ENCODE results near the gene KRT9. TPM values are rescaled to one million over a fixed set of nuclear protein-coding genes. Genes with fewer than 3 reads are reported as not detected.
"Not testable (repeated sequence)": the region's sequence is repeated elsewhere in the genome, so short reads cannot be mapped to it uniquely, and the experiment has no call there.

KRT9 gene
- total RNA-seq, 2 experiments from 2014 or later: not detected

DNA sequence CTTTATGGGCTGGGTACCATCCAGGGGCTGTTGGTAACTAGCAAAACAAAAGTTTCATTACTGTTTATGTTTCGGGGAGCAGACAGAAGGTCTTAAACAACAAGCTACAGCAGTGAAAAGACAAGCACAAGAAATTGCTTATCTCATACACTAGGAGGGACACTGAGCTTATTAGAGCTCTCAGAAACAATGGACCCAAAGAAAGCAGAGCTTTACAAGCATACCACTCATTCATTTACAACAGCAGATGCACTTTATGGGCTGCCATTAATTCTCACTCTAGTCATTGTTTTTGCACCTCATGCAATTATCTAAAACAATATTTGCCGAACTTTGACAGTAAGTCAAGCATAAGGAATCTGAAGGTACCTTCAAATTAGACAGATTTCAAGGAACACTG lies 30.7 kb upstream of the KRT9 start:
- CTCF ChIA-PET: interaction anchor here (0.7 kb wide), 1 partner anchor 241 kb away, joined by 4 read pairs; no protein-coding TSS in a partner anchor

DNA sequence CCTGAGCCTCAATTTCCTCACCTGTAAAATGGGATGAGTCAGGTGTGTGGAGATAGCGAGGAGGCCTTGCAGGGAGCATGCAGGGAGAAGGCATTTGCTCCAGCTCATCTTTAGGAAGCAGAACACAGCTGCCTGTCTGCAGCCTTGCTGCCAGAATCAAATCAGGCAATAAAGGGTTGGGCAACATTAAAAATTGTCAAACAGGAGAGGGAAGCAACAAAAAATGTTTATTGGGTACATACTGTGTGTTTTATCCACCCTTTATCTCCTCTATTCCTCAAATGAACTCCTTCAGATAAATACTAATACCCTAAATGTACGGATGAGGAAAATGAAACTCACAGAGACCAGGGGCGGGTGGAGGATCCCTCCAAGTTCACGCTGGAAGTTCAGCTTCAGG lies 28.5 kb upstream of the KRT9 start:
- POLR2A ChIA-PET: no interaction called here

More for the DNA sequence above, 30.7 kb upstream of the KRT9 start:
- POLR2A ChIA-PET: no interaction called here

DNA sequence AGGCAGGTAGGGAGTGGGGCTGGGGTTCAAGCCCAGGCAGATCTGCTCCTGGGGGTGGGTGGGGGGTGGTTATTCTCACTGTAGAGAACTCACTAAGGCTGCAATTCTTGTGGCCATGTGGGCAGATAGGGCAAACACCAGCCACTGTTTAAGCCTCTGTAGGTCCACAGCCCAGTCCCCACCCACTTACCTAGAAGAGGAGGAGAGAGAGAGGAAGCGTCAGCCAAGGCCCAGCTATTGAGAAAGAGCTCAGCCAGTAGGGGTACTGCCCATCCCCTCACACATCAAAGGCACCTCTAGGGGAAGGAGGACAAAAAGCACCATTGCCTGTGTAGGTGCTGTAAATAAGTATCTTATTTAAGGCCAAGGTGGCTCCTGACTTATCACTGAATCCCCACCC lies 27.8 kb upstream of the KRT9 start:
- ChIA-PET CTCF (no interaction called here), POLR2A (no interaction called here)

More for the DNA sequence above, 28.5 kb upstream of the KRT9 start:
- CTCF ChIA-PET: no interaction called here

DNA sequence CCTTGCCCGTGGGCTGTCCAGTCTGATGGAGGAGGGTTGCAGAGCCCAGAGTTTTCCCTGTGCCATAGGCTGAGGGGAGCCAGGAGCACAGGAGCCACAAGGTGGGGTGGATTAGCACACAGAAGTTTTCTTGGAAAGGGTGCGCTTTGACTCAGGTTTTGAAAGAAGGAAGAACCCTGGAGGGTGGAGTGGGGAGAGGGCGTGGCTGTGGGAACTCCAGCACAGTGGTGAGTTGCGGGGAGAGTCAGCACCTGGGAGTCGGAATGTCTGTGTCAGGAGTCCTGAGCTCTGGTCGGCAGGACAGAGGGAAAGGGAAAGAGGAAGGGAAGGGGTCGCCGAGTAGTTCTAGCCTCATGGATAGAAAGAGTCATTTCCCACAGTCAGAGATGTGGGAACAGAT lies 23.7 kb upstream of the KRT9 start:
- ChIA-PET CTCF (interaction anchor here (0.6 kb wide), 1 partner anchor 53 kb away, joined by 4 read pairs; no protein-coding TSS in a partner anchor), POLR2A (no interaction called here)

DNA sequence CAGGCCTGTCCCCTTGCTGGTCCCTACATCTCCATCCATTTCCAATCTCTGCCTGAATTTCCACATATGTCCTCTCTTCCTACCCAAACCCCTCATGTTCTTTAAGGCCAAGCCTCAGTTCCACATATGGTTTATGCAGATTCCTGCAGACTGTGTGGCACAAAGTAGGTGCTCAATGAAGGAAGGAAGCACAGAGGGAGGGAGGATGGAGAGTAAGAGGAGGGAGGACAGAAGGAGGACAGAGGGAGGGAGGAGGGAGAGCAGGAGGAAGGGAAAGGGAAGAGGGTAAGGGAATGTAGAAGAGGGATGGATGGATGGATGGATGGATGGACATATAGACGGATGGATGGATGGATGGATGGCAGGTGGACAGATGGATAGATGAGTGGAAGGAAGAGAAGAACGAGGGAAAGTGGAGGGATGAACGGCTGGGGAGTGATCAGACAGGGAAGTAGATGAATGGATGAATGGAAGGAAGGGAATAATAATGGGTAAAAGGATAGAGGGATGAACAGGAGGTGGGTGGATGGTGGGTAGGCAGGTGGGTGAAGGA lies 22.6 kb upstream of the KRT9 start:
- POLR2A ChIA-PET: no interaction called here
- CTCF ChIA-PET: interaction anchor here (1.6 kb wide), 1 partner anchor 45 kb away, joined by 5 read pairs; no protein-coding TSS in a partner anchor

DNA sequence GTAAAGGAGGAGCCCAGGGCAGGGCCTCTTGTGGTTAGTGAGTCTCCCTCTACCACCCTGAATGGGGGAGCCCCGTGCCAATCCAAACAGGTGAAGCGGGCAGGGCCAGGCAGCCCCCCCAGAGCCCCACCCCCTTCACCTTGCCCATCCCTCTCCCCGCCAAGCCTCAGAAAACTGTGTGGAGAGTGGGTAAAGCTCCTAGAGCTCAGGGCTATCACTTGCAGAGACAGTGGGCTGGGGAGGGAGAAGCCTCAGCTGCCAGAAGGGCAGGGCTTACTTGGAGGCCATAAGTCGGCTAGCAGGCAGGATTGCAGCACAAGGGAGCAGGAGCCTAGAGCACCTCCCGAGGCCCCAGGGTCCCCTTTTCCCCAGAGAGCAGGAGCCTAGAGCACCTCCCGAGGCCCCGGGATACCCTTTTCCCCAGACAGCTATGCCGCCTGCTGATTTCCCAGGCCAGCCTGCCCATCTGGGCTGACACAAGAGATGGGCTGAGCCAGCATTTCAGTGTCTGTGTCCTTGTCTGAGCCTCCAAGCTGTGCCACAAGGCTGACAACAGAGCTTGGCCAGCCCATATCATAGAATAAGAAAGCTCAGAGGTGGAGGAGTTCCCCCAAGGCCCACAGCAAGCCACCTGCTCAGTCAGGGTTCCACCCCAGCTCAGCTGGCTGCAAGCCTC lies 21.6 kb upstream of the KRT9 start:
- POLR2A ChIA-PET: interaction anchor here (0.6 kb wide), 1 partner anchor 58 kb away, joined by 4 read pairs; no protein-coding TSS in a partner anchor
- CTCF ChIA-PET: interaction anchor here (1.6 kb wide), 1 partner anchor 44 kb away, joined by 5 read pairs; no protein-coding TSS in a partner anchor

DNA sequence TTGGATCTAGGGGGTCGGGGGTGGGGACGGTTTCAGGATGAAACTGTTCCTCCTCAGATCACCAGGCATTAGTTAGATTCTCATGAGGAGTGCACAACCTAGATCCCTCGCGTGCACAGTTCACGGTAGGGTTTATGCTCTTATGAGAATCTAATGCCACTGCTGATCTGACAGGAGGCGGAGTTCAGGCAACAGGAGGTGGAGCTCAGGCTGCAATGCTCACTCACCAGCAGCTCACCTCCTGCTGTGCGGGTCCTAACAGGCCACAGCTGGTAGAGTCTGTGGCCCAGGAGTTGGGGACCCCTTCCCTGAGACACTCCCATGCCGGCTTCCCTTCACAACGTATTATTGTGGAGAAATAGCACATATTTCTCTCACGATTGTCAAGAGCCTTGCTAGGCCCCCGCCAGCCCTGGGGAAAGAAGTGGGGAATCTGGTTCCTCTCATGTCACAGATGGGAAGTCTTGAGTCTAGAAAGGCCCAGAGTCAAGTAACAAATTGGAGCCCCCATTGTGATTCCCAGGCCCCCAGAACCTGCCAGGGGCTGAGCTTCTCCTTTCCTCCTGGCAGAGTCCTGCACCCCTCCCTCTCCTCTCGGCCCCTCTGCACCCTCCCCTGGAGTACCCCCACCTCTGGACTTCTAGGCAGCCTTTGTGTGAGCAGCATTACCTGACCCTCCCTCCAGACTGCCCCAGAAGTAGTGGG lies 20.9 kb upstream of the KRT9 start:
- CTCF ChIA-PET: no interaction called here
- POLR2A ChIA-PET: interaction anchor here (0.6 kb wide), 1 partner anchor 58 kb away, joined by 4 read pairs; no protein-coding TSS in a partner anchor

DNA sequence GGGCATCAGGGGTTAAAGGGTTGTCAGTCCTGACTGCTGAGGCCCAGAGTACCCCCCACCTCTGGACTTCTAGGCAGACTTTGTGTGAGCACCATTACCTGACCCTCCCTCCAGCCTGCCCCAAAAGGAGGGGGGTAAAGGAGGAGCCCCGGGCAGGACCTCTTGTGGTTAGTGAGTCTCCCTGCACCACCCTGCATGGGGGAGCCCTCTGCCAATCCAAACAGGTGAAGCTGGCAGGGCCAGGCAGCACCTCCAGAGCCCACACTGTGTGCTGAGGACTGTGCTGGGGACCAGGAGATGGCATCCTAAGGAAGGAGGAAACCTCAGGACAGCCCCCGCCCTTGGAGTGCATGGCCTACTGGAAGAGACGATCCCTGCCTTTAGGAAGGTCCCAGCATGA lies 17.4 kb upstream of the KRT9 start:
- POLR2A ChIA-PET: no interaction called here
- CTCF ChIA-PET: no interaction called here

DNA sequence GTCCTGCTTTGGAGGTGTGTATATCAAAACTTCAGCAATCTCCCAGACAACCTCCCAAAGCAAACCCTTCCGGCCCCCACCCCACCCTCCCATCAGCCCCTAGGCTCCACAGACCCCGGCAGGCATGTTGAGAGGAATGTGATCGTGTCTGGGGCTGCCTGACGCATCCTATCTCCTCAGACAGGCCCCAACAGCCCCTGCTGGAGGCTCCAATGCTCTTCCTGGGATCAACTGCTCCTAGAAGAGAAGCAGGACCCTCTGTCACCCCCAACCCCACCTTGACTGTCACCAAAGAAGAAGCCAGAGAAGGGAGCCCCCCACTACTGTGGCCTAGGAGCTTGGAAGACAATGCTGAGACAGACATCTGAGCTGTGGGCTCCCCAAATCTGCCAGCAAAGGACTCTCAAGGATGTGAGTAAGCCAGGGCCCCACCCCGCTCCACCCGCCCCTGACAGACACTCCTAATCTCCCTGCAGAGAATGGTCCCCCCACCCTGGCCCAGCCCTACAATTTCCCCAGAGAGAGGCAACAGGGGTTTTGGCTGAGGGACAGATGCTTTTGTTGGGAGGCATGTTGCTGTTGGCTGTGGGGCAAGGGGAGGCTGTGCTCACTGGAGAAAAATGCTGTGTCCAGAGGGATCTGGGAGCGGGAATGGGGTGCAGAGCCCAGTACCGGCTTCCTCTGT lies 16.4 kb upstream of the KRT9 start:
- CTCF ChIA-PET: no interaction called here
- POLR2A ChIA-PET: no interaction called here

DNA sequence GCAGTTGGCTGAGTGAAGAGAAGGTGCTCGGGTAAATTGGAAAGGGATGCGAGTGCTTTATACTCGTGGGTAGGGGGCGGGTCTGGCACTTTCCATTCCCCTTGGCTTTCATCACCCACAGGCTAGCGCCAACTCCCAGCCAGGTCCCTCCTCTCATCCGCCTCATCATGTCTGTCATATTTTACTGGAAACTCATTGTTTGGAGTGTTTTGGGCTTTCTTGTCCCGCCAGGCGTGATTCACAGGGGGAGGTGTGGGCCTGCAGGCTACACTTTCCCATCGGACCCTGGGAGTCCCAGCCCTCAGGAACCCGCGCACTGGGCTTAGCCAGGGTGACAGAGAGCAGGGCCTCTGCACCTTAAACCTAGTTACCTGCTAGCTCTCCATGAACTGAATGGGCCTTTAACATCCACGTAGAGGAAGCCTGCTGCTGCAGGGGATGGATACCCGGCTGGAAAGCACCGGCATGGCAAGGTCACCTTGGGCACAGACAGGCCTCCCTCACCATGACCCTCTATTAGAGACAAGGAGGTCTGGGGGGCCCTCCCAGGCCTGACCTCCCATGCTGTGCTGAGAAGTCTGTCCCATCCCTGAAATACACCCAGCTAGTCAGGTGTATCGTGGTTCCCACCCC lies 15.1 kb upstream of the KRT9 start, which contains the start of gene KRT14:
TSS of gene KRT14 (minus strand) at position 33 of the 633 bp plus-strand sequence. CDS start 61 bp downstream, outside the sequence.
- ChIA-PET CTCF (no interaction called here), POLR2A (no interaction called here)

DNA sequence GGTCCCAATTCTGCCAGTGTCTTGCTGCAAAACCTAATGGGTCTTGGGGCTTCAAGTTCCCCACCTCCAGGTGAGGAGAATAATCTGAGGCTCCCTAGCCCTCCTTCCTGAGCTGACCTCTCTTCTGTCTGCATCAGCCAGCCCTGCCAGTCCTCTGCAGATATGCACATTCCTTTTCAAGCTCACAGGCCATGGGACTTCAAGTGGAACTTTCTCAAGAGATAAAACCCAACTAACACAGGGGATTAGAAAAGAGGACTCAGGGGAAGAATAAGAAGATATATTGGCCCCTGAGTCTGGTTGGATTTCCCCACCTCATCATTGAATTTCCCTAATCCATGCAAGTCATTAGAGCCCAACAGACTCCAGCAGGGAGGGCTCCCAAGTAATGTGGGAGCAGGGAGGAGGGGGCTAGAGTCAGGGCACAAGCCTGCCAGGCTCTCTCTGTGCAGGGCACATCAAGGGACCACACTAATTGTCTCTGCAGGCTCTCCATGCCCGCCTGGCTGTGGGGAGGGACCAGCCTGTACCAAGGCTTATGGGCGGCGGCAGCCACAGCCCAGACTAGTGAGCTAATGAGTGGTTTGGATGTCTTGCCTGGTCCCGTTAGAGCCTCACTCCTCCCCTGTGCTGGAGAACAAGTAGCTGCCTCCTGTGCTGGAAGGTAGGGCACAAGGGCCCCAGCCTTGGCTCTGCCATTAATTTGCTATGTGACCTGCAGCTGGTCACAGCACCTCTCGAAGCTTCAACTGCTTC lies 13.6 kb upstream of the KRT9 start:
- ChIA-PET POLR2A (no interaction called here), CTCF (interaction anchor here (2.0 kb wide), 1 partner anchor 63 kb away, joined by 5 read pairs; no protein-coding TSS in a partner anchor)

DNA sequence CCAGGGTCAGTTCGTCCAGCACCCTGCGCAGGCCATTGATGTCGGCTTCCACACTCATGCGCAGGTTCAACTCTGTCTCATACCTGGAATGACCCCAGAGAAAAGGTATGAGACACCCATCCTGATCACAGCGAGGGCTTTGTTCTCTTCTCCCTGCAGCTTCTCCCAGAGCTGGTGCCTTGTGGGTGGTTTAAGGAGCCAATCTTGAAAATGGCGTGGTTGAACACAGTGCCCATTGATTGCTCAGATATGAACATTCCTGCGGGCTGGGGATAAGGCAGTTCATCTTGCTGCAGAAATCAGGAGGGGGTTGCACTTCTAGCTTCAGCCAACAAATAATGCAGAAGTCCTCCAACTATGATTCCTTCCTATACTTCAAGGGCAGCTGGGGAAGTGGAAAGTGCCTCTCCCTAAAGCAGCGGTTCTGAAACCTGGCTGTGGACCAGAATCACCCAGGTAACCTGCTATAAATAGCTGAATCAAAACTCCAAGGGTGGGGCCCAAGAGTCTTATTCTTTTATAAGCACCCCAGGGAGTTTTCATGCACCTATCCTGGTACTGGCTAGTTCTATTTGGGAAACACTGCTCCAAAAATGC lies 12.6 kb upstream of the KRT9 start:
- POLR2A ChIA-PET: not testable (repeated sequence)
- CTCF ChIA-PET: interaction anchor here (2.0 kb wide), 1 partner anchor 64 kb away, joined by 5 read pairs; no protein-coding TSS in a partner anchor

DNA sequence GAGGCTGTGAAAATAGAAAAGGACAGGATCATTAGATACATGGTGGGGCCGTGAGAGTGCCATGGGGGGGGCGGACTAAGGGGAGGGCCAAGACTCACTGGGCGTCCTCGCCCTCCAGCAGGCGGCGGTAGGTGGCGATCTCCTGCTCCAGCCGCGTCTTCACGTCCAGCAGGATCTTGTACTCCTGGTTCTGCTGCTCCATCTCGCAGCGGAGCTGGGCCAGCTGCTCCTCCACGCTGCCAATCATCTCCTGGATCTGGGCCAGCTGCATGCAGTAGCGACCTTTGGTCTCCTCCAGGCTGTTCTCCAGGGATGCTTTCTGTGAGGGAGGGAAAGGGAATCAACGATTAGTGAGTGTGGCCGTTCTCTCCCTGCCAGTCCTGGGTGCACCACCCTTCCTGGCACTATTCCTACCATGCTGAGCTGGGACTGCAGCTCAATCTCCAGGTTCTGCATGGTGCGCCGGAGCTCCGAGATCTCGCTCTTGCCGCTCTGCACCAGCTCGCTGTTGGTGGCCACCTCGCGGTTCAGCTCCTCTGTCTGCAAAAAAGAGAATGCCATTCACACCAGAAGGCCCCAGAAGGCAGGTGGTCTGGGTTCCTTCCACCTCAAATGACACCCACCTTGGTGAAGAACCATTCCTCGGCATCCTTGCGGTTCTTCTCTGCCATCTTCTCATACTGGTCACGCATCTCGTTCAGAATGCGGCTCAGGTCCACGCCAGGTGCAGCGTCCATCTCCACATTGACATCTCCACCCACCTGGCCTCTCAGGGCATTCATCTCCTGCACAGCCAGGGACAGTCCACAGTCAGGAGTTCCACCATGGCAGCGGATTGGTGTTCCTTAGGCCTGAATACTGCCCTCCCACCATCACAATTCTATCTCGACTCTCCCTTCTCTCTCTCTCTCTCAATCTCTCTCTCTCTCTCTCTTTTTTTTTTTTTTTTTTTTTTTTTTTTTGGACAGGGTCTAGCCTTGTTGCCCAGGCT lies 11.6 kb upstream of the KRT9 start:
- ChIA-PET CTCF (interaction anchor here (2.0 kb wide), 1 partner anchor 65 kb away, joined by 5 read pairs; no protein-coding TSS in a partner anchor), POLR2A (no interaction called here)

DNA sequence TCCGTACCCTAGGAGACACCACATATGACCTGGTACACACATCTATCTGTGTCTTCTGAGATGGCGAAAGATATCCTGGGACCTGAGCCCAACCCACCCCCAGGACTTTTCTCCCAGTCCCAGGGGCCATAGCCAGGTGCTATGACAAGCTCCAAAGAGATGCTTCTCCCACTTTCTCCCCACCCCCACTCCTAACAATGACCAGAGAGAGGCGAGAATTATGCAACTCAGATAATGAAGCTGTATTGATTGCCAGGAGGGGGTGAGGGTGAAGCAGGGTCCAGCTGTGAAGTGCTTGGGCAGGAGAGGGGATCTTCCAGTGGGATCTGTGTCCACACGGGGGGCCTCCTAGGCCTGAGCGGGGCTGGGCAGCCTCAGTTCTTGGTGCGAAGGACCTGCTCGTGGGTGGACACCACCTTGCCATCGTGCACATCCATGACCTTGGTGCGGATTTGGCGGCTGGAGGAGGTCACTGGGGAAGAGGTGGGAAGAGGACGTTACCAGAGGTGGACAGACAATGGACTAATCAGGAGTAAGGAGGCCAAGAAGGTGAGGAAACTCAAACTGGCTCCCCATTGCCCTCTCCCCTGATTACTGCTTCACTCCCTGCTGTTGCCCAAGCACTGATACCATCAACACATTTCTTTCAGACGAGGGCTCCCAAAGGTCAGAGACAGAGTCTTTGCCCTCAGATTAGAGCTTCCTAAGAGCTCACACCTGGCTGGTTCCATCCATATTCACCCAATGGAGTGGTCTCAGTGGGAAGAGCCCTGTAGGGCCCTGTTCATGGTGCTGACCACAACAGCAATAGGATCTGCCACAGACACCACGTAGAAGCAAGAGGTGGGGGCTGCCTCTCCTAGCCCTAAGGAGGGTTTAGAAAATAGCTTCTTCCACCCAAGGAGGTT lies 10.5 kb upstream of the KRT9 start:
- CTCF ChIA-PET, POLR2A ChIA-PET: not testable (repeated sequence)

DNA sequence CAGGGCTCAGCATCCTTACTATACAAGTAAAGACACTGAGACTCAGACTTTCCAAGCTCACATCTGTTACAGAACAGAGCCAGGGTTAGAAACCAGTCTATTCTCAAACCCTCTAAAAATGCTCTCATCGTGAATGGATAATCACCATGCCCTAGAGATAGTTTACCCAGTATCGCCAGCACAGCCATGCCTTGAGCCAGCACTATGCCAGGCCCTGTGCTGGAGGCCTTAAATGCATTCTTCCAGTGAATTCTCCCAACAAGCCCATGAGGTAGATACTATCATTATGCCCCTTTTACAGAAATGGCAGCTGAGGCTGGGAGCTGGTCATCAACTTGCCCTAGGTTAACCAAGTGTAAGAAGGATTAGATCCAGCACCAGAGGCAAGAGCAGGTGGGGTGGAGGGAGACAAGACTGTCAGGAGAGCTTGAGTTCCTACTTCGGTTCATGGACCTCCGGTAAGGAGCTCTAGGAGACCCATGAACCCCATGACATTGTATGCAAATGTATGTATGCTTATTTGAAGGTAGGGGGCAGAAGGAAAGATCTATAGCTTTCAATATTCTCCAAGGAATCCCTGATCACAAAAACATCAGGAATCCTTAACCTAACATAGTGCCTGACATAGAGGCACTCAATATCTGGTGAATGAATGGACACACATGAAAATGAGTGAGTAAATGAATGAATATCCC lies 9.7 kb upstream of the KRT9 start:
- ChIA-PET CTCF (interaction anchor here (0.9 to 1.0 kb wide), 2 partner anchors 32 to 67 kb away, joined by 3 to 4 read pairs; no protein-coding TSS in a partner anchor), POLR2A (no interaction called here)
